WERI-Rb-1 (cell line): Measurements from ENCODE around the gene WDR19.

Experiments used
- DNase-seq: peaks from one replicate; pipeline ENCODE4 v3.0.0-alpha.2; 2020
- H3K27ac ChIP-seq: fragments of 250-450 bp; sonication (Bioruptor Pico); 2 replicates; pipeline ENCODE4 v1.5.1; 2020; ENCODE audit warnings: mild to moderate bottlenecking, moderate library complexity
- H3K27me3 ChIP-seq: fragments of 250-450 bp; sonication (Bioruptor Pico); 2 replicates; pipeline ENCODE4 v1.5.1; 2021; ENCODE audit warnings: mild to moderate bottlenecking, low read depth, moderate library complexity; ENCODE audit not compliant: insufficient read depth, severe bottlenecking
- H3K36me3 ChIP-seq: fragments of 250-450 bp; sonication (Bioruptor Pico); 2 replicates; pipeline ENCODE4 v1.5.1; 2020; ENCODE audit warnings: mild to moderate bottlenecking, moderate library complexity
- H3K4me3 ChIP-seq: 2 replicates; pipeline ENCODE4 v1.5.1; 2011; ENCODE audit warnings: low read depth, mild to moderate bottlenecking, control low read depth, low read length
- H3K9me3 ChIP-seq: fragments of 250-450 bp; sonication (Bioruptor Pico); 2 replicates; pipeline ENCODE4 v1.5.1; 2021; ENCODE audit warnings: mild to moderate bottlenecking, moderate library complexity; ENCODE audit not compliant: severe bottlenecking
- TF ChIP-seq, protein P1 (sequence below): IDR thresholded peaks from 2 replicates; pipeline ENCODE4 v1.5.1; 2011; ENCODE audit warnings: low read depth, mild to moderate bottlenecking, control low read depth, inconsistent platforms, low read length

WDR19 gene

DNA sequence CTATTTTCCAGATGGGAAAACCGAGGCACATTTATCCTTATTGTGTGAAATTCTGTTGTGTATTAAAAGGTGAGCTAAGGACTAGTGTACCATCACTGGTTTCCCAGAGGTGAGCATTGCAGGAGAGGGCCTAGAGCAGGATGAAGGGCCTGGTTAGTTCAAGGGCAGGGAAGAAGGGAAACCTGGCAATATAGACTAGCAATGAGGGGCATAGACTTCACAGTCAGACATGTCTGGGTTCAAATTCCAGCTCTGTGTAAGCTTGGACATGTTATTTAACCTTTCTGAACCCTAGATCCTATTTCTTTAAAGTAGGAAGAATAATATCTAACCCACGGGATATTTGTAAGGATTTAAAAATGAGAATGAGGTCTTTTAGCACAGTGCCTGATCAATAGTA is 50.8 kb downstream of the WDR19 start:
- H3K27me3 ChIP-seq = no peaks in the 10 kb centered on the region
- DNase-seq = no peak
- H3K9me3 ChIP-seq = no peaks in the 10 kb centered on the region
- TF ChIP-seq, protein P1, sequence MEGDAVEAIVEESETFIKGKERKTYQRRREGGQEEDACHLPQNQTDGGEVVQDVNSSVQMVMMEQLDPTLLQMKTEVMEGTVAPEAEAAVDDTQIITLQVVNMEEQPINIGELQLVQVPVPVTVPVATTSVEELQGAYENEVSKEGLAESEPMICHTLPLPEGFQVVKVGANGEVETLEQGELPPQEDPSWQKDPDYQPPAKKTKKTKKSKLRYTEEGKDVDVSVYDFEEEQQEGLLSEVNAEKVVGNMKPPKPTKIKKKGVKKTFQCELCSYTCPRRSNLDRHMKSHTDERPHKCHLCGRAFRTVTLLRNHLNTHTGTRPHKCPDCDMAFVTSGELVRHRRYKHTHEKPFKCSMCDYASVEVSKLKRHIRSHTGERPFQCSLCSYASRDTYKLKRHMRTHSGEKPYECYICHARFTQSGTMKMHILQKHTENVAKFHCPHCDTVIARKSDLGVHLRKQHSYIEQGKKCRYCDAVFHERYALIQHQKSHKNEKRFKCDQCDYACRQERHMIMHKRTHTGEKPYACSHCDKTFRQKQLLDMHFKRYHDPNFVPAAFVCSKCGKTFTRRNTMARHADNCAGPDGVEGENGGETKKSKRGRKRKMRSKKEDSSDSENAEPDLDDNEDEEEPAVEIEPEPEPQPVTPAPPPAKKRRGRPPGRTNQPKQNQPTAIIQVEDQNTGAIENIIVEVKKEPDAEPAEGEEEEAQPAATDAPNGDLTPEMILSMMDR = no peak
- H3K4me3 ChIP-seq = no peak overlapping the region
- peaks cover 16% of the 10 kb centered on the region for H3K36me3 ChIP-seq
- H3K27ac ChIP-seq = no peak overlapping the region

DNA sequence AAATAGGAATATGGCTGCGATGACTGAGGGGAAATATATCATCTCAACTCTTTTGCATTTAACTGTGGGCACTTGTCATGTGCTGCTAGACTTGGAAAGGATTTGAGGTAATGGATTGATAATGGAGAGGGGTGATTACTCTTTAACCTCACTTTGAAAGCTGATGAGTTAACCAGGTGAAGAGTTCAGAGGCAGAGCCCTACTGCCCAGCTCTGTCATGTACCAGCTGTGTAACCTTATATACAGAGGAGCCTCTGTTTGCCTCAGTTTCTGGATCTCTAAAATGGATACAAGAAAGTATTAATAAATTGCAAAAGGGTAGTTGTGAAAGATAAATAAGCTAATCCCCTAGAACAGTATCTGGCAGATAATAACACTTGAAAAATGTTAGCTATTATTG is 51.5 kb downstream of the WDR19 start:
- TF ChIP-seq, protein P1 = no peak
- Histone ChIP-seq H3K9me3 (no peaks in the 10 kb centered on the region), H3K4me3 (no peak overlapping the region), H3K27me3 (no peaks in the 10 kb centered on the region), H3K27ac (no peak overlapping the region), H3K36me3 (peaks cover 16% of the 10 kb centered on the region)
- DNase-seq = no peak

DNA sequence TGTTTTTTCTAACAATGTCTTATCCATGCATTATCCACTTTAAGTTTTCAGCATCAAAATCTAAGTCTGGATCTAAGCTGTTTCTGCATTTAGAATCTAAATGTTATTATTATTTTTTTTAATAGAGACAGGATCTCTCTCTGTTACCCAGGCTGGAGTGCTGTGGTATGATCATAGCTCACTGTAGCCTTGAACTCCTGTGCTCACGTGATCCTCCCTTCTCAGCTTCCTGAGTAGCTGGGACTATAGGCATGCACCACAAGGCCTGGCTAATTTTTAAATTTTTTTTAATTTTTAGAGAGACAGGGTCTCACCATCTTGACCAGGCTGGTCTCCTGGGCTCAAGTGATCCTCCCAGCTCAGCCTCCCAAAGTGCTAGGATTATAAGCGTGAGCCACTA is 52.7 kb downstream of the WDR19 start:
- TF ChIP-seq, protein P1 = no peak

DNA sequence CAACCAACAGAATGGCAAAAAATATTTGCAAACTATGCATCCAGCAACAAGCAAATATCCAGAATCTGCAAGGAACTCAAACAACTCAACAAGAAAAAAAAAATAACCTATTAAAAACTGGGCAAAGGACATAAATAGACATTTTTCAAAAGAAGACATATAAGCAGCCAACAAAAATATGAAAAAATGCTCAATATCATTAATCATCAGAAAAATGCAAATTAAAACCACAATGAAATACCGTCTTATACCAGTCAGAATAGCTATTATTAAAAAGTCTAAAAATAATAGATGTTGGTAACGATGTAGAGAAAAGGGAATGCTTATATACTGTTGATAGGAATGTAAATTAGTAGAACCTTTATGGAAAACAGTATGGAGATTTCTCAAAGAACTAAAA is 53.4 kb downstream of the WDR19 start:
- Histone ChIP-seq H3K27ac (no peak overlapping the region), H3K36me3 (peaks cover 20% of the 10 kb centered on the region), H3K27me3 (no peaks in the 10 kb centered on the region), H3K4me3 (no peak overlapping the region), H3K9me3 (no peaks in the 10 kb centered on the region)
- DNase-seq = no peak
- TF ChIP-seq, protein P1 = no peak

More for the DNA sequence above, 52.7 kb downstream of the WDR19 start:
- Histone ChIP-seq H3K27me3 (no peaks in the 10 kb centered on the region), H3K9me3 (no peaks in the 10 kb centered on the region), H3K4me3 (no peak overlapping the region), H3K27ac (no peak overlapping the region), H3K36me3 (peaks cover 16% of the 10 kb centered on the region)
- no peak for DNase-seq

DNA sequence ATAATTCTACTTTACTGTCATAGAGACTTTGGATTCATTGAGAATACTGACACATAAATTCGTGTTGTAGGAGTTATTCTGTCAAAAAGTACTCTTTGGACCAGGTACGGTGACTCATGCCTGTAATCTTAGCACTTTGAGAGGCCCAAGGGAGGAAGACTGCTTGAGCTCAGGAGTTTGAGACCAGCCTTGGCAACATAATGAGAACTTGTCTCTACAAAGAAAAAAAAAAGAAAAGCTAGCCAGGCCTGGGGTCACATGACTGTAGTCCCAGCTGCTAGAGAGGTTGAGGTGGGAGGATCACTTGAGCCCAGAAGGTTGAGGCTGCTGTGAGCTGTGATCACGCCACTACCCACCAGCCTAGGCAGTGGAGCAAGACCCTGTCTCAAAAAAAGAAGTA is 54.9 kb downstream of the WDR19 start:
- Histone ChIP-seq H3K27me3 (no peaks in the 10 kb centered on the region), H3K36me3 (peaks cover 19% of the 10 kb centered on the region), H3K9me3 (no peaks in the 10 kb centered on the region), H3K4me3 (no peak overlapping the region), H3K27ac (no peak overlapping the region)
- TF ChIP-seq, protein P1 = no peak
- DNase-seq = no peak

DNA sequence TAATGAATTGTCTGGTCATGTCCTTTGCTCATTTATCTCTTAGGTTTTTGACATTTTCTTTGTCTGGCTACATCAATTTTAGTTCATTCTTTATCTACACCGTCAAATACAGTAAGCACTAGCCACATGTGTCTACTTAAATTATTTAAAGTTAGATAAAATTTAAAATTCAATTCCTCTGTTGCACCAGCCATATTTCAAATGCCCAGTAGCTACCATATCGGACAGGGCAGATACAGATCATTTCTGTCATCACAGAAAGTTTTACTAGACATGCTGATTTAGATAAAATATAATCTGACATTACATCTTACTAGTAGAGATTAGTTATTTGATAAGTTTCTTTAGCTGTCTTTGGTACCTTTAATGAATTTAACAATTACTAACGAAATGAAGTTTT is 61.1 kb downstream of the WDR19 start:
- peaks cover 25% of the 10 kb centered on the region for H3K36me3 ChIP-seq
- TF ChIP-seq, protein P1 = no peak
- H3K27me3 ChIP-seq = no peaks in the 10 kb centered on the region
- no peak overlapping the region for H3K27ac ChIP-seq
- H3K4me3 ChIP-seq = no peak overlapping the region
- H3K9me3 ChIP-seq = peaks cover 10% of the 10 kb centered on the region
- DNase-seq = no peak
